SK-N-SH treated with all-trans-retinoic acid at 6 μM for 48 hours (cell line): ENCODE data around the gene KDELR3.

Experiments
- ARNTL ChIP-seq: fragments of 450-650 bp; formaldehyde crosslinking; IDR thresholded peaks from 2 replicates; pipeline ENCODE4 v1.5.0; 2020; ENCODE audit warnings: low read depth, mild to moderate bottlenecking, moderate library complexity, borderline replicate concordance
- BACH2 ChIP-seq: fragments of 250-450 bp; sonication (Bioruptor Pico); IDR thresholded peaks from 2 replicates; pipeline ENCODE4 v1.9.0; 2021; ENCODE audit warnings: mild to moderate bottlenecking, borderline replicate concordance
- OSR1 ChIP-seq: fragments of 250-450 bp; sonication (Bioruptor Pico); IDR thresholded peaks from 2 replicates; pipeline ENCODE4 v1.8.0; 2022; ENCODE audit warnings: moderate library complexity, mild to moderate bottlenecking, inconsistent platforms
- PATZ1 ChIP-seq: fragments of 250-450 bp; sonication (Bioruptor Pico); IDR thresholded peaks from 2 replicates; pipeline ENCODE4 v1.8.0; 2020; ENCODE audit warnings: mild to moderate bottlenecking, moderate library complexity, borderline replicate concordance
- PPARA ChIP-seq: fragments of 250-450 bp; sonication (Bioruptor Pico); IDR thresholded peaks from 2 replicates; pipeline ENCODE4 v1.5.0; 2020; ENCODE audit warnings: mild to moderate bottlenecking, borderline replicate concordance
- RARB ChIP-seq: fragments of 250-450 bp; sonication (Bioruptor Pico); IDR thresholded peaks from 2 replicates; pipeline ENCODE4 v1.8.0; 2021; ENCODE audit warnings: mild to moderate bottlenecking, moderate library complexity
- TSHZ2 ChIP-seq: fragments of 250-450 bp; sonication (Bioruptor Pico); IDR thresholded peaks from 2 replicates; pipeline ENCODE4 v1.5.0; 2020; ENCODE audit warnings: mild to moderate bottlenecking, moderate library complexity
- ZFP3 ChIP-seq: fragments of 250-450 bp; sonication (Bioruptor Pico); IDR thresholded peaks from 2 replicates; pipeline ENCODE4 v1.5.0; 2020; ENCODE audit warnings: mild to moderate bottlenecking, moderate library complexity
- ZFP30 ChIP-seq: fragments of 450-650 bp; formaldehyde crosslinking; IDR thresholded peaks from 2 replicates; pipeline ENCODE4 v1.5.0; 2022; ENCODE audit warnings: mild to moderate bottlenecking, moderate library complexity
- ZNF70 ChIP-seq: fragments of 450-650 bp; formaldehyde crosslinking; IDR thresholded peaks from 2 replicates; pipeline ENCODE4 v1.5.0; 2020; ENCODE audit warnings: mild to moderate bottlenecking, moderate library complexity
- ZNF8 ChIP-seq: fragments of 450-650 bp; formaldehyde crosslinking; IDR thresholded peaks from 2 replicates; pipeline ENCODE4 v1.5.0; 2020; ENCODE audit warnings: mild to moderate bottlenecking, moderate library complexity

- TF ChIP-seq ARNTL (no peak), RARB (CRISPR knock-in tag) (no peak), ZNF8 (CRISPR knock-in tag) (no peak), PPARA (no peak), BACH2 (CRISPR knock-in tag) (no peak), OSR1 (CRISPR knock-in tag) (no peak), ZFP30 (CRISPR knock-in tag) (no peak), TSHZ2 (CRISPR knock-in tag) (no peak), PATZ1 (no peak), ZFP3 (no peak), ZNF70 (CRISPR knock-in tag) (no peak)
These were observed 3.3 kb downstream of the KDELR3 start for GRCh38 chr22:38471237-38471636.
